Loucy (cell line): ENCODE data around the gene NELFA.

Source experiments
- H2AFZ ChIP-seq: fragments of 200-600 bp; sonication (generic); 2 replicates; pipeline ENCODE4 v1.6.0; 2016; ENCODE audit warnings: antibody characterized with exemption, mild to moderate bottlenecking, low read length, moderate library complexity
- H3F3A ChIP-seq: fragments of 200-600 bp; 2 replicates; pipeline ENCODE4 v1.6.0; 2016; ENCODE audit warnings: antibody characterized with exemption, low read depth, mild to moderate bottlenecking
- H3K27me3 ChIP-seq: fragments of 200-600 bp; sonication (generic); 2 replicates; pipeline ENCODE4 v1.6.1; 2014; ENCODE audit warnings: low read length, mild to moderate bottlenecking; ENCODE audit not compliant: insufficient read depth, poor library complexity, severe bottlenecking
- H3K36me3 ChIP-seq: fragments of 200-600 bp; sonication (generic); 2 replicates; pipeline ENCODE4 v1.6.1; 2016; ENCODE audit warnings: low read length; ENCODE audit not compliant: insufficient read depth
- H3K4me1 ChIP-seq: fragments of 200-600 bp; sonication (generic); 2 replicates; pipeline ENCODE4 v1.5.1; 2014; ENCODE audit warnings: low read length, mild to moderate bottlenecking; ENCODE audit not compliant: insufficient read depth, poor library complexity, severe bottlenecking
- H3K4me2 ChIP-seq: fragments of 200-600 bp; sonication (generic); 2 replicates; pipeline ENCODE4 v1.6.0; 2014; ENCODE audit warnings: antibody characterized with exemption, low read length, low read depth, mild to moderate bottlenecking; ENCODE audit not compliant: poor library complexity, severe bottlenecking
- H3K4me3 ChIP-seq: fragments of 200-600 bp; sonication (generic); 2 replicates; pipeline ENCODE4 v1.5.1; 2014; ENCODE audit warnings: low read length, mild to moderate bottlenecking, mixed read lengths; ENCODE audit not compliant: poor library complexity, severe bottlenecking
- H3K79me2 ChIP-seq: fragments of 200-600 bp; sonication (generic); 2 replicates; pipeline ENCODE4 v1.6.1; 2014; ENCODE audit warnings: low read length; ENCODE audit not compliant: insufficient read depth
- H3K9ac ChIP-seq: fragments of 200-600 bp; sonication (generic); 2 replicates; pipeline ENCODE4 v1.6.0; 2014; ENCODE audit warnings: mild to moderate bottlenecking, low read depth, low read length, moderate library complexity; ENCODE audit not compliant: poor library complexity, severe bottlenecking
- H3K9me2 ChIP-seq: fragments of 200-600 bp; sonication (generic); replicated peaks from 2 replicates; pipeline ENCODE4 v1.6.1; 2016; ENCODE audit warnings: low read depth, low read length, mixed read lengths
- H3K9me3 ChIP-seq: fragments of 200-600 bp; sonication (generic); 2 replicates; pipeline ENCODE4 v1.6.1; 2014; ENCODE audit warnings: mild to moderate bottlenecking, antibody characterized with exemption, low read length, low read depth; ENCODE audit not compliant: insufficient read depth
- H4K20me1 ChIP-seq: fragments of 200-600 bp; sonication (generic); 2 replicates; pipeline ENCODE4 v1.6.0; 2014; ENCODE audit warnings: antibody characterized with exemption, low read length, mild to moderate bottlenecking; ENCODE audit not compliant: insufficient read depth, poor library complexity, severe bottlenecking
- CTCF ChIP-seq: fragments of 200-600 bp; sonication (generic); conservative IDR thresholded peaks from 2 replicates; pipeline ENCODE4 v1.5.1; 2014; ENCODE audit warnings: mild to moderate bottlenecking, antibody characterized with exemption, low read length
- EZH2phosphoT487 ChIP-seq: fragments of 200-600 bp; IDR thresholded peaks from 2 replicates; pipeline ENCODE4 v1.6.1; 2018; ENCODE audit warnings: antibody characterized with exemption, mild to moderate bottlenecking, moderate library complexity, borderline replicate concordance

The NELFA gene

GRCh38 chr4:1988327-1988724, 20.4 kb downstream of the NELFA start:
- TF ChIP-seq CTCF = no peak
- TF ChIP-seq EZH2phosphoT487 = no peak

GRCh38 chr4:1987721-1988326, 20.9 kb downstream of the NELFA start:
- H3K4me3 ChIP-seq = no peak overlapping the region
- peaks cover 78% of the 10 kb centered on the region; the same call in 1 of the 2 replicates for H3K36me3 ChIP-seq
- no peaks in the 10 kb centered on the region for H3K9me3 ChIP-seq
- H3K27me3 ChIP-seq = no peaks in the 10 kb centered on the region
- no peak overlapping the region for H3K4me2 ChIP-seq
- H3F3A ChIP-seq = no peaks in the 10 kb centered on the region
- no peak overlapping the region for H3K9ac ChIP-seq
- H4K20me1 ChIP-seq = peaks cover 11% of the 10 kb centered on the region
- peaks cover 25% of the 10 kb centered on the region; the same call in 1 of the 2 replicates for H3K79me2 ChIP-seq
- H3K9me2 ChIP-seq = no peaks in the 10 kb centered on the region
- no peak for TF ChIP-seq CTCF
- TF ChIP-seq EZH2phosphoT487 = no peak
- no peaks in the 10 kb centered on the region for H3K4me1 ChIP-seq
- no peak overlapping the region for H2AFZ ChIP-seq

More at GRCh38 chr4:1988327-1988724, 20.4 kb downstream of the NELFA start:
- Histone ChIP-seq H4K20me1 (peaks cover 11% of the 10 kb centered on the region), H3K4me2 (no peak overlapping the region), H3K4me1 (no peaks in the 10 kb centered on the region), H2AFZ (no peak overlapping the region), H3F3A (no peaks in the 10 kb centered on the region), H3K9me2 (no peaks in the 10 kb centered on the region), H3K27me3 (no peaks in the 10 kb centered on the region), H3K9me3 (no peaks in the 10 kb centered on the region), H3K79me2 (peaks cover 30% of the 10 kb centered on the region; the same call in 1 of the 2 replicates), H3K36me3 (peaks cover 73% of the 10 kb centered on the region; the same call in 1 of the 2 replicates), H3K9ac (no peak overlapping the region), H3K4me3 (no peak overlapping the region)

- H3K79me2 ChIP-seq = peaks cover 20% of the 10 kb centered on the region; the same call in 1 of the 2 replicates
- no peaks in the 10 kb centered on the region for H3K9me2 ChIP-seq
- H4K20me1 ChIP-seq = peaks cover 11% of the 10 kb centered on the region
- H3K27me3 ChIP-seq = no peaks in the 10 kb centered on the region
- no peak for TF ChIP-seq EZH2phosphoT487
- TF ChIP-seq CTCF = no peak
- H3K4me1 ChIP-seq = no peaks in the 10 kb centered on the region
- H3F3A ChIP-seq = no peaks in the 10 kb centered on the region
- no peak overlapping the region for H3K4me2 ChIP-seq
- no peak overlapping the region for H3K4me3 ChIP-seq
- H3K9me3 ChIP-seq = no peaks in the 10 kb centered on the region
- peaks cover 83% of the 10 kb centered on the region; the same call in 1 of the 2 replicates for H3K36me3 ChIP-seq
- no peak overlapping the region for H3K9ac ChIP-seq
- no peak overlapping the region for H2AFZ ChIP-seq
Observed at GRCh38 chr4:1987296-1987695, 21.5 kb downstream of the NELFA start.
